Fibroblast of mammary gland (primary cell): ENCODE measurements around the gene ABCC2.
A peak's percentile ranks its signal among the peaks of the same experiment; 100 is the strongest.
"Not testable (repeated sequence)": the region's sequence is repeated elsewhere in the genome, so short reads cannot be mapped to it uniquely, and the experiment has no call there.

Source experiments
- DNase-seq: peaks from one replicate; pipeline ENCODE4 v3.0.0-alpha.2; 2010; ENCODE audit warnings: low read depth
- H3K4me3 ChIP-seq: 2 replicates; pipeline ENCODE4 v1.5.1; 2011; ENCODE audit warnings: low read depth, mild to moderate bottlenecking, low read length, moderate library complexity; ENCODE audit not compliant: control insufficient read depth
- TF ChIP-seq, protein P1 (sequence below): conservative IDR thresholded peaks from 2 replicates; pipeline ENCODE4 v1.5.1; 2011; ENCODE audit warnings: low read depth, low read length, inconsistent platforms; ENCODE audit not compliant: control insufficient read depth, insufficient read depth

The ABCC2 gene

GRCh38 chr10:99782447-99783286 lies at the start of gene ABCC2:
TSS of gene ABCC2 (plus strand) at chr10:99782640. CDS start at chr10:99782845, 205 bp downstream.
- DNase-seq, result peak; percentile 42
- TF ChIP-seq, protein P1, sequence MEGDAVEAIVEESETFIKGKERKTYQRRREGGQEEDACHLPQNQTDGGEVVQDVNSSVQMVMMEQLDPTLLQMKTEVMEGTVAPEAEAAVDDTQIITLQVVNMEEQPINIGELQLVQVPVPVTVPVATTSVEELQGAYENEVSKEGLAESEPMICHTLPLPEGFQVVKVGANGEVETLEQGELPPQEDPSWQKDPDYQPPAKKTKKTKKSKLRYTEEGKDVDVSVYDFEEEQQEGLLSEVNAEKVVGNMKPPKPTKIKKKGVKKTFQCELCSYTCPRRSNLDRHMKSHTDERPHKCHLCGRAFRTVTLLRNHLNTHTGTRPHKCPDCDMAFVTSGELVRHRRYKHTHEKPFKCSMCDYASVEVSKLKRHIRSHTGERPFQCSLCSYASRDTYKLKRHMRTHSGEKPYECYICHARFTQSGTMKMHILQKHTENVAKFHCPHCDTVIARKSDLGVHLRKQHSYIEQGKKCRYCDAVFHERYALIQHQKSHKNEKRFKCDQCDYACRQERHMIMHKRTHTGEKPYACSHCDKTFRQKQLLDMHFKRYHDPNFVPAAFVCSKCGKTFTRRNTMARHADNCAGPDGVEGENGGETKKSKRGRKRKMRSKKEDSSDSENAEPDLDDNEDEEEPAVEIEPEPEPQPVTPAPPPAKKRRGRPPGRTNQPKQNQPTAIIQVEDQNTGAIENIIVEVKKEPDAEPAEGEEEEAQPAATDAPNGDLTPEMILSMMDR, result no peak
- H3K4me3 ChIP-seq, result no peak within 1 kb of the TSS

DNA sequence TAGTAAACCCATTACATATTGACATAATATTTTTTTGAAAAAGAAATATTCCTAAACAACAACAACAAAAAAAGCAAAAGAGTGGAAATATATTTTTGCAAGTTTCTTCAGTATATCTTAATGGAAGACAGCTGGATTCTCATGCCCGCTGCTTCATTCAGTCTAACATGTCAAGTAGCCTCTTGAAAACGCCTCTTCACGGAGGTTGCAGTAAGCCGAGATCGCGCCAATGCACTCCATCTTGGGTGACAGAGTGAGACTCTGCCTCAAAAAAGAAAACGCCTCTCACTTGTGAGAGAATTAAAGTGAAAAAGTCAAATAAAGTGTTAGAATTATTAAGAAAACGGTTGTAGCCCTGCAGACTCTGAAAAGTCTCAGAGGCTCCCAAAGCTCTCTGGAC lies 49.1 kb upstream of the ABCC2 start:
- DNase-seq, result peak; percentile 64
- peak overlapping the region; percentile 99 for H3K4me3 ChIP-seq
- TF ChIP-seq, protein P1, result no peak

DNA sequence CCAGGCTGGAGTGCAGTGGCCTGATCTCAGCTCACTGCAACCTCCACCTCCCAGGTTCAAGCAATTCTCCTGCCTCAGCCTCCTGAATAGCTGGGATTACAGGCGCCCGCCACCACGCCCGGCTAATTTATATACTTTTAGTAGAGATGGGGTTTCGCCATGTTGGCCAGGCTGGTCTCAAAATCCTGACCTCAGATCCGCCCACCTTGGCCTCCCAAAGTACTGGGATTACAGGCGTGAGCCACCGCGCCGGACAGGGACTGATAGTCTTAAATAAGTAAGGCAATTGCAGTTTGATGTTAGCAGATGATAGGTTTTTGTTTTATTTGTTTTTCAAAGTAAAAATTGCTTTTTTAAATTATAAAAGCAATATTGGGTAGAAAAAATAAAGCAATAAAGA lies 48.3 kb upstream of the ABCC2 start:
- not testable (repeated sequence) for DNase-seq, H3K4me3 ChIP-seq

- H3K4me3 ChIP-seq, result no peak overlapping the region
- no peak for DNase-seq
- TF ChIP-seq, protein P1, result no peak
Observed at GRCh38 chr10:99740260-99740659, 42.2 kb upstream of the ABCC2 start.

- H3K4me3 ChIP-seq, result no peak overlapping the region
- peak; percentile 44 for DNase-seq
- TF ChIP-seq, protein P1, result no peak
Observed at GRCh38 chr10:99740933-99741559, 41.4 kb upstream of the ABCC2 start.

GRCh38 chr10:99742254-99742653 lies 40.2 kb upstream of the ABCC2 start:
- DNase-seq, result peak; percentile 64
- H3K4me3 ChIP-seq, result no peak overlapping the region
- TF ChIP-seq, protein P1, result no peak

DNA sequence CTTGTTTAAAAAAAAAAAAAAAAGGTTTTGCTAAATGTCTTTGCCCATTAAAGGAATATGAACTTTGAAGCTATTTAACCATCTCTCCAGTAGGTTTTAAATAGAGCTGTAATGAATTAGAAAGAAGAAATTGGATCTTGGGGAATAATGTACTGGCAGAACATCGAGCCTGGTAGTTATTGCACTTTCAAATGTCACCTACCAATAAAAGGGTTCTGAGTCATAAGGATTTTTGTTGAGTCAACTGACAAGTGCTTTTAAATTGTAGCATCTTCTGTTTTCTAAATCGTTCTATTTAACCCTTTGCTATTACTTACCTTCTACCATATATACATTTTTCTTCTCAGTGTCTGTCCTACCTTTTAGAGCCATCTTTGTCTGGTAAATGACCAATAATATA lies 39.7 kb upstream of the ABCC2 start:
- no peak overlapping the region for H3K4me3 ChIP-seq
- TF ChIP-seq, protein P1, result no peak
- peak; percentile 74 for DNase-seq
